ENCODE results near the gene PARD3.
"Not testable (repeated sequence)": the region's sequence is repeated elsewhere in the genome, so short reads cannot be mapped to it uniquely, and the experiment has no call there.

Gene PARD3

GRCh38 chr10:34420795-34421194 lies 394.3 kb downstream of the PARD3 start:
- no peak for DNase-seq (ENCODE audit: low read depth)

- DNase-seq (ENCODE audit: low read depth), result no peak
Measured at GRCh38 chr10:34420273-34420672, 394.8 kb downstream of the PARD3 start.

- no peak for DNase-seq (ENCODE audit: low read depth)
Measured at GRCh38 chr10:34415039-34415438, 400.1 kb downstream of the PARD3 start.

- no peak for DNase-seq (ENCODE audit: low read depth)
Measured at GRCh38 chr10:34413756-34414587, 401.1 kb downstream of the PARD3 start.

GRCh38 chr10:34413214-34413613 lies 401.9 kb downstream of the PARD3 start:
- DNase-seq (ENCODE audit: low read depth), result no peak

GRCh38 chr10:34408956-34409355 lies 406.1 kb downstream of the PARD3 start:
- no peak for DNase-seq (ENCODE audit: low read depth)

GRCh38 chr10:34408381-34408780 lies 406.7 kb downstream of the PARD3 start:
- no peak for DNase-seq (ENCODE audit: low read depth)

- no peak for DNase-seq (ENCODE audit: low read depth)
Measured at GRCh38 chr10:34407324-34407805, 407.7 kb downstream of the PARD3 start.

- DNase-seq (ENCODE audit: low read depth), result no peak
Measured at GRCh38 chr10:34406463-34407323, 408.4 kb downstream of the PARD3 start.

- DNase-seq (ENCODE audit: low read depth), result no peak
Measured at GRCh38 chr10:34405611-34406462, 409.3 kb downstream of the PARD3 start.

- DNase-seq (ENCODE audit: low read depth), result no peak
Measured at GRCh38 chr10:34403512-34403911, 411.6 kb downstream of the PARD3 start.

- no peak for DNase-seq (ENCODE audit: low read depth)
Measured at GRCh38 chr10:34400075-34400474, 415.0 kb downstream of the PARD3 start.

GRCh38 chr10:34399013-34399412 lies 416.1 kb downstream of the PARD3 start:
- DNase-seq (ENCODE audit: low read depth), result no peak

GRCh38 chr10:34397324-34397723 lies 417.8 kb downstream of the PARD3 start:
- no peak for DNase-seq (ENCODE audit: low read depth)

GRCh38 chr10:34396663-34397062 lies 418.4 kb downstream of the PARD3 start:
- no peak for DNase-seq (ENCODE audit: low read depth)

GRCh38 chr10:34392641-34393170 lies 422.4 kb downstream of the PARD3 start:
- no peak for DNase-seq (ENCODE audit: low read depth)

GRCh38 chr10:34391168-34391567 lies 423.9 kb downstream of the PARD3 start:
- DNase-seq (ENCODE audit: low read depth), result not testable (repeated sequence)

GRCh38 chr10:34389801-34390200 lies 425.3 kb downstream of the PARD3 start:
- DNase-seq (ENCODE audit: low read depth), result no peak

GRCh38 chr10:34386921-34387320 lies 428.2 kb downstream of the PARD3 start:
- DNase-seq (ENCODE audit: low read depth), result no peak

- DNase-seq (ENCODE audit: low read depth), result no peak
Measured at GRCh38 chr10:34384372-34384771, 430.7 kb downstream of the PARD3 start.

- DNase-seq (ENCODE audit: low read depth), result no peak
Measured at GRCh38 chr10:34382626-34383025, 432.5 kb downstream of the PARD3 start.

GRCh38 chr10:34380856-34381255 lies 434.2 kb downstream of the PARD3 start:
- no peak for DNase-seq (ENCODE audit: low read depth)
